Mucosa of rectum (tissue), 2 donors: ENCODE results near the gene DPP10.

ENCODE experiments used
- H3K27ac ChIP-seq, 2 donors: one replicate each; pipeline ENCODE4 v1.7.0; 2013; ENCODE audit warnings: inconsistent platforms in 2 of 2, low read depth in 2 of 2, low read length in 2 of 2
- H3K27me3 ChIP-seq, 2 donors: one replicate each; pipeline ENCODE4 v1.7.0; 2013; ENCODE audit warnings: low read length in 2 of 2; ENCODE audit not compliant: control insufficient read depth in 2 of 2, insufficient read depth in 2 of 2
- H3K36me3 ChIP-seq, 2 donors: one replicate each; pipeline ENCODE4 v1.7.0; 2013; ENCODE audit warnings: low read length in 2 of 2; ENCODE audit not compliant: control insufficient read depth in 2 of 2, insufficient read depth in 2 of 2
- H3K4me1 ChIP-seq, 2 donors: one replicate each; pipeline ENCODE4 v1.7.0; 2013; ENCODE audit warnings: low read length in 2 of 2, mild to moderate bottlenecking in 1 of 2; ENCODE audit not compliant: control insufficient read depth in 2 of 2, insufficient read depth in 2 of 2
- H3K4me3 ChIP-seq, 2 donors: one replicate each; pipeline ENCODE4 v1.7.0; 2013; ENCODE audit warnings: low read length in 2 of 2
- H3K9ac ChIP-seq, 2 donors: one replicate each; pipeline ENCODE4 v1.7.0; 2013; ENCODE audit warnings: low read length in 2 of 2, low read depth in 1 of 2, mild to moderate bottlenecking in 1 of 2
- H3K9me3 ChIP-seq, 2 donors: one replicate each; pipeline ENCODE4 v1.7.0; 2013; ENCODE audit warnings: low read length in 2 of 2; ENCODE audit not compliant: control insufficient read depth in 2 of 2
- donor health status: healthy.
- donor health status: Normal muscosa, but diverticular disease.

Gene DPP10

GRCh38 chr2:115533081-115533480 is 1090.6 kb downstream of the DPP10 start:
- Histone ChIP-seq H3K27ac (no peak overlapping the region), H3K36me3 (no peaks in the 10 kb centered on the region), H3K4me3 (no peak overlapping the region), H3K9ac (no peak overlapping the region), H3K27me3 (no peaks in the 10 kb centered on the region), H3K9me3 (no peaks in the 10 kb centered on the region), H3K4me1 (no peaks in the 10 kb centered on the region)

- no peaks in the 10 kb centered on the region for H3K36me3 ChIP-seq
- no peaks in the 10 kb centered on the region for H3K27me3 ChIP-seq
- H3K9me3 ChIP-seq = no peaks in the 10 kb centered on the region
- no peak overlapping the region for H3K27ac ChIP-seq
- H3K4me1 ChIP-seq = no peaks in the 10 kb centered on the region
- no peak overlapping the region for H3K9ac ChIP-seq
- no peak overlapping the region for H3K4me3 ChIP-seq
Measured at GRCh38 chr2:115541814-115542213, 1099.4 kb downstream of the DPP10 start.

GRCh38 chr2:115542331-115542730 is 1099.9 kb downstream of the DPP10 start:
- Histone ChIP-seq H3K36me3 (no peaks in the 10 kb centered on the region), H3K27me3 (no peaks in the 10 kb centered on the region), H3K4me3 (no peak overlapping the region), H3K4me1 (no peaks in the 10 kb centered on the region), H3K9ac (no peak overlapping the region), H3K9me3 (no peaks in the 10 kb centered on the region), H3K27ac (no peak overlapping the region)

- H3K27me3 ChIP-seq = no peaks in the 10 kb centered on the region
- H3K4me1 ChIP-seq = no peaks in the 10 kb centered on the region
- H3K4me3 ChIP-seq = no peak overlapping the region
- no peak overlapping the region for H3K9ac ChIP-seq
- H3K27ac ChIP-seq = no peak overlapping the region
- H3K36me3 ChIP-seq = no peaks in the 10 kb centered on the region
- H3K9me3 ChIP-seq = no peaks in the 10 kb centered on the region
Measured at GRCh38 chr2:115543024-115543423, 1100.6 kb downstream of the DPP10 start.

- Histone ChIP-seq H3K27me3 (no peaks in the 10 kb centered on the region), H3K9ac (no peak overlapping the region), H3K36me3 (no peaks in the 10 kb centered on the region), H3K4me3 (no peak overlapping the region), H3K9me3 (no peaks in the 10 kb centered on the region), H3K27ac (no peak overlapping the region), H3K4me1 (no peaks in the 10 kb centered on the region)
Measured at GRCh38 chr2:115543461-115543860, 1101.0 kb downstream of the DPP10 start.

- Histone ChIP-seq H3K4me1 (no peaks in the 10 kb centered on the region), H3K27ac (no peak overlapping the region), H3K9me3 (no peaks in the 10 kb centered on the region), H3K27me3 (no peaks in the 10 kb centered on the region), H3K36me3 (no peaks in the 10 kb centered on the region), H3K9ac (no peak overlapping the region), H3K4me3 (no peak overlapping the region)
Measured at GRCh38 chr2:115549611-115550130, 1107.2 kb downstream of the DPP10 start.

GRCh38 chr2:115552726-115553125 is 1110.3 kb downstream of the DPP10 start:
- H3K9ac ChIP-seq = no peak overlapping the region
- no peaks in the 10 kb centered on the region for H3K36me3 ChIP-seq
- H3K4me3 ChIP-seq = no peak overlapping the region
- H3K27me3 ChIP-seq = no peaks in the 10 kb centered on the region
- H3K9me3 ChIP-seq = no peaks in the 10 kb centered on the region
- H3K27ac ChIP-seq = no peak overlapping the region
- H3K4me1 ChIP-seq = no peaks in the 10 kb centered on the region

- Histone ChIP-seq H3K27ac (no peak overlapping the region), H3K9me3 (no peaks in the 10 kb centered on the region), H3K4me1 (no peaks in the 10 kb centered on the region), H3K9ac (no peak overlapping the region), H3K36me3 (no peaks in the 10 kb centered on the region), H3K27me3 (no peaks in the 10 kb centered on the region), H3K4me3 (no peak overlapping the region)
Measured at GRCh38 chr2:115554153-115554552, 1111.7 kb downstream of the DPP10 start.

DNA sequence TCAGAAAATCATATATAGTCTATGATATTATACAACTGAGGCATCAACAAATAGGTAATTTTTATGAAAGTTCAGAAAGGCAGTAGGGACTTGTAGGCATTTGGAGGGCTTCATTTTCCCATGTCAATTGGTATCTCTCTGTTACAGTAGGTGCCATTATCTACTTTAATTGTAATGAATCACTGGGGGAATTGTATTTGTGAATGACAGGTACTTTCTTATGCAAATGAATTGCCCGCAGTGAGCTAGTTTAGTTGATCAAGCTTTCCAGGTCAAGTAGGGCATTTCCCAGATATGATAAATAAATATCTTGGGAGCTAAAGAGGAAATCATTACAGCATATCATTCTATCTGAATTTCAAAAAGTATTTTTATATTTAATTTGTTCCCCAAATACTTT is 1116.3 kb downstream of the DPP10 start:
- Histone ChIP-seq H3K27ac (no peak overlapping the region), H3K4me1 (no peaks in the 10 kb centered on the region), H3K4me3 (no peak overlapping the region), H3K27me3 (no peaks in the 10 kb centered on the region), H3K9ac (no peak overlapping the region), H3K36me3 (no peaks in the 10 kb centered on the region), H3K9me3 (no peaks in the 10 kb centered on the region)

GRCh38 chr2:115560666-115561065 is 1118.2 kb downstream of the DPP10 start:
- no peaks in the 10 kb centered on the region for H3K4me1 ChIP-seq
- no peak overlapping the region for H3K9ac ChIP-seq
- H3K36me3 ChIP-seq = no peaks in the 10 kb centered on the region
- H3K9me3 ChIP-seq = no peaks in the 10 kb centered on the region
- H3K27ac ChIP-seq = no peak overlapping the region
- no peak overlapping the region for H3K4me3 ChIP-seq
- no peaks in the 10 kb centered on the region for H3K27me3 ChIP-seq

DNA sequence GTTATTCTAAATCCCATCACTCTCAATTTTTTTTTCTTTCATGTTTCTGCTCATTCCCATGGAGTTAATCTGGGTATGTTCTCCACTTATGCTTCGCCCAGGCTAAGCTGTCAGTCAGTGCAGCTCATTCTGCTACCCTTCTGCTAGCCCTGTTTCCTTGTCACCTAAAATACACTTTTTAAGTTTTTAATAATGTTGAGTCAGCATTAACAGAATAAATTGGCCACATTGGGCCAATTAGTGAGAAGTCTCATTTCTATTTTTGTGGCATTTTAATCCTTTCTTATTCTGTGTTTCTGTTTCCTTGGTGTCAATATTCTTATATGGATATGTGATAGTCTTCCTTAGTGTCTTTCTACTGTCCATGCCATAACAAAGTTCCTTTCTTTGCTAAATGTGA is 1126.2 kb downstream of the DPP10 start:
- H3K36me3 ChIP-seq = no peaks in the 10 kb centered on the region
- no peaks in the 10 kb centered on the region for H3K4me1 ChIP-seq
- no peak overlapping the region for H3K4me3 ChIP-seq
- no peaks in the 10 kb centered on the region for H3K27me3 ChIP-seq
- no peaks in the 10 kb centered on the region for H3K9me3 ChIP-seq
- H3K9ac ChIP-seq = no peak overlapping the region
- no peak overlapping the region for H3K27ac ChIP-seq
